Measurements from ENCODE around the gene MYOCOS. TPM values are rescaled to one million over a fixed set of nuclear protein-coding genes. Genes with fewer than 3 reads are reported as not detected.

The MYOCOS gene
- total and polyA plus RNA-seq, 2 donors (not counting 3 experiments of a cell fraction or from before 2014, with no cell fraction given): not detected

- peaks cover 2% of the 10 kb centered on the region for H4K20me1 ChIP-seq (replicated peaks; ENCODE audit: control insufficient read depth, extremely low read depth, insufficient read depth, low read length)
- no peaks in the 10 kb centered on the region for H3K4me1 ChIP-seq (ENCODE audit: control insufficient read depth, extremely low read depth, insufficient read depth, low read length)
- DNase-seq (ENCODE audit: low read depth, low spot score): no peak
- H3K27me3 ChIP-seq (ENCODE audit: control insufficient read depth in 2 of 2, insufficient read depth in 2 of 2, low read length in 2 of 2): no peaks in the 10 kb centered on the region
- H3K4me3 ChIP-seq (replicated peaks in 1 of 3; ENCODE audit: insufficient read depth in 1 of 3, low read depth in 1 of 3, low read length in 3 of 3): no peak overlapping the region
- no peaks in the 10 kb centered on the region for H3K9me1 ChIP-seq (replicated peaks; ENCODE audit: control insufficient read depth, extremely low read depth, insufficient read depth, low read length)
- no peak overlapping the region for H3K4me2 ChIP-seq (ENCODE audit: insufficient read depth, low read length)
- POLR2A ChIA-PET: no interaction called here
- H3K9ac ChIP-seq (replicated peaks; ENCODE audit: extremely low read depth, insufficient read depth, low read length): no peak overlapping the region
- no TSS peak for BruUV-seq (replicated peaks)
- CTCF ChIA-PET: interaction anchor here (1.0 kb wide), 1 partner anchor 140 kb away, joined by 3 read pairs; no protein-coding TSS in a partner anchor
- peaks cover 15 to 52% of the 10 kb centered on the region in 2 experiments for H3K36me3 ChIP-seq (ENCODE audit: control insufficient read depth in 2 of 2, extremely low read depth in 1 of 2, insufficient read depth in 2 of 2, low read length in 2 of 2)
- no peak for FAIRE-seq
- no peak overlapping the region for H2AFZ ChIP-seq (ENCODE audit: low read depth, low read length)
- intact Hi-C loops (cut with micrococcal nuclease) (no loop called here), dilution Hi-C loops (cut with MboI; ENCODE audit: extremely low pct_ligation_motif_present, low sequenced_read_pairs) (no loop called here)
- H3K9me3 ChIP-seq (replicated peaks; ENCODE audit: control insufficient read depth, insufficient read depth, low read length): no peaks in the 10 kb centered on the region
- peaks cover 3% of the 10 kb centered on the region for H3K79me2 ChIP-seq (ENCODE audit: control insufficient read depth, insufficient read depth, low read length)
- no peak for TF ChIP-seq MYC (IDR thresholded peaks at IDR 0.05; ENCODE audit: low read depth, low read length)
- no peak for TF ChIP-seq EZH2 (IDR thresholded peaks at IDR 0.05; ENCODE audit: borderline replicate concordance, low read depth, low read length, severe bottlenecking)
- TF ChIP-seq MAX (IDR thresholded peaks at IDR 0.05; ENCODE audit: insufficient read depth, insufficient read length): no peak
- TF ChIP-seq FOS (IDR thresholded peaks at IDR 0.05; ENCODE audit: borderline replicate concordance, insufficient read depth, low read length): no peak
- TF ChIP-seq POLR2A (IDR thresholded peaks at IDR 0.05; ENCODE audit: low read depth, low read length): no peak
- no peak for TF ChIP-seq POLR2AphosphoS5 (IDR thresholded peaks at IDR 0.05; ENCODE audit: insufficient read depth, low read depth, low read length)
- no peak for TF ChIP-seq GATA2 (IDR thresholded peaks at IDR 0.05; ENCODE audit: insufficient read depth, insufficient read length, low read depth, low read length)
- no peak for TF ChIP-seq JUN (IDR thresholded peaks at IDR 0.05; ENCODE audit: borderline replicate concordance, insufficient read depth, insufficient read length, low read depth)
- TF ChIP-seq CTCF (IDR thresholded peaks at IDR 0.05; ENCODE audit: extremely low read depth in 1 of 2, insufficient read depth in 1 of 2, low read depth in 1 of 2, low read length in 2 of 2): no peak
- no peak overlapping the region for H3K27ac ChIP-seq (ENCODE audit: insufficient read depth, low read depth, low read length)
Measured at GRCh38 chr1:171576144-171576543, 45.9 kb upstream of the MYOCOS start.
